Uterus (tissue), 4 donors: ENCODE data around the gene ARID1B. TPM values are rescaled to one million over a fixed set of nuclear protein-coding genes. Genes with fewer than 3 reads are reported as not detected.

Source experiments
- DNase-seq, 2 donors: peaks; one replicate each; pipeline ENCODE4 v3.0.0-alpha.2; 2019 to 2020
- H3K27ac ChIP-seq, 2 donors: fragments of 200-600 bp; sonication (generic); 1 replicate in 1 of 2; 2 replicates in 1 of 2; pipeline ENCODE4 v1.5.1; 2016 to 2018
- H3K27me3 ChIP-seq, 2 donors: fragments of 200-600 bp; sonication (generic); one replicate each; pipeline ENCODE4 v1.5.1; 2018 to 2019; ENCODE audit warnings: control low read depth in 1 of 2
- H3K36me3 ChIP-seq, 2 donors: fragments of 200-600 bp; sonication (generic); one replicate each; pipeline ENCODE4 v1.5.1; 2019; ENCODE audit warnings: control low read depth in 1 of 2
- H3K4me1 ChIP-seq, 2 donors: fragments of 200-600 bp; sonication (generic); one replicate each; pipeline ENCODE4 v1.5.1; 2018 to 2019; ENCODE audit warnings: control low read depth in 1 of 2
- H3K4me3 ChIP-seq, 2 donors: fragments of 200-600 bp; sonication (generic); 1 replicate in 1 of 2; 2 replicates in 1 of 2; pipeline ENCODE4 v1.5.1; 2018 to 2019; ENCODE audit warnings: mild to moderate bottlenecking in 1 of 2
- H3K9me3 ChIP-seq, 2 donors: fragments of 200-600 bp; sonication (generic); one replicate each; pipeline ENCODE4 v1.5.1; 2019; ENCODE audit warnings: control low read depth in 1 of 2
- POLR2A ChIP-seq, 2 donors: fragments of 450-650 bp; IDR thresholded peaks; one replicate each; pipeline ENCODE4 v1.6.1; 2016; ENCODE audit warnings: antibody characterized with exemption in 2 of 2, mild to moderate bottlenecking in 1 of 2, moderate library complexity in 1 of 2
- intact Hi-C: fragments of 100-400 bp; cut with DNase I; formaldehyde crosslinking; loops from one replicate; pipeline ENCODE4 v1.15.1; 2023; ENCODE audit warnings: low total_unique reads
- total RNA-seq, 4 donors: library from RNA; depleted of rRNA in 3 of 4; stranded (reverse); fragments of >200 nt in 3 of 4; gene quantifications; one replicate each; pipeline versions ENCODE4 v1.1.0 to v1.2.4, GENCODE V29; 2014 to 2023
- TF ChIP-seq, protein P1 (sequence below), 4 experiments: fragments of 200-600 bp in 2 of 4; fragments of 450-650 bp in 2 of 4; sonication (generic) in 2 of 4; IDR thresholded peaks; one replicate each; pipeline ENCODE4 v1.5.1; 2016 to 2019; ENCODE audit warnings: antibody characterized with exemption in 4 of 4, mild to moderate bottlenecking in 2 of 4, moderate library complexity in 1 of 4
- donor health status: DM: yes; HTN: yes; CAD: no.

Gene ARID1B
- total RNA-seq, 4 donors from 2014 or later = 63.8 to 198 (median 125) TPM

- Histone ChIP-seq H3K9me3 (no peaks in the 10 kb centered on the region), H3K4me1 (peaks cover 8% of the 10 kb centered on the region in 2 donors), H3K27ac (no peak overlapping the region), H3K4me3 (no peak overlapping the region), H3K36me3 (no peaks in the 10 kb centered on the region), H3K27me3 (no peaks in the 10 kb centered on the region)
- TF ChIP-seq POLR2A (IDR thresholded peaks at IDR 0.05) = no peak
- TF ChIP-seq, protein P1, sequence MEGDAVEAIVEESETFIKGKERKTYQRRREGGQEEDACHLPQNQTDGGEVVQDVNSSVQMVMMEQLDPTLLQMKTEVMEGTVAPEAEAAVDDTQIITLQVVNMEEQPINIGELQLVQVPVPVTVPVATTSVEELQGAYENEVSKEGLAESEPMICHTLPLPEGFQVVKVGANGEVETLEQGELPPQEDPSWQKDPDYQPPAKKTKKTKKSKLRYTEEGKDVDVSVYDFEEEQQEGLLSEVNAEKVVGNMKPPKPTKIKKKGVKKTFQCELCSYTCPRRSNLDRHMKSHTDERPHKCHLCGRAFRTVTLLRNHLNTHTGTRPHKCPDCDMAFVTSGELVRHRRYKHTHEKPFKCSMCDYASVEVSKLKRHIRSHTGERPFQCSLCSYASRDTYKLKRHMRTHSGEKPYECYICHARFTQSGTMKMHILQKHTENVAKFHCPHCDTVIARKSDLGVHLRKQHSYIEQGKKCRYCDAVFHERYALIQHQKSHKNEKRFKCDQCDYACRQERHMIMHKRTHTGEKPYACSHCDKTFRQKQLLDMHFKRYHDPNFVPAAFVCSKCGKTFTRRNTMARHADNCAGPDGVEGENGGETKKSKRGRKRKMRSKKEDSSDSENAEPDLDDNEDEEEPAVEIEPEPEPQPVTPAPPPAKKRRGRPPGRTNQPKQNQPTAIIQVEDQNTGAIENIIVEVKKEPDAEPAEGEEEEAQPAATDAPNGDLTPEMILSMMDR (IDR thresholded peaks at IDR 0.05) = no peak
- no peak for DNase-seq
- intact Hi-C loops = no loop called here
These were observed 36.9 kb downstream of the ARID1B start for GRCh38 chr6:156814036-156814581.

DNA sequence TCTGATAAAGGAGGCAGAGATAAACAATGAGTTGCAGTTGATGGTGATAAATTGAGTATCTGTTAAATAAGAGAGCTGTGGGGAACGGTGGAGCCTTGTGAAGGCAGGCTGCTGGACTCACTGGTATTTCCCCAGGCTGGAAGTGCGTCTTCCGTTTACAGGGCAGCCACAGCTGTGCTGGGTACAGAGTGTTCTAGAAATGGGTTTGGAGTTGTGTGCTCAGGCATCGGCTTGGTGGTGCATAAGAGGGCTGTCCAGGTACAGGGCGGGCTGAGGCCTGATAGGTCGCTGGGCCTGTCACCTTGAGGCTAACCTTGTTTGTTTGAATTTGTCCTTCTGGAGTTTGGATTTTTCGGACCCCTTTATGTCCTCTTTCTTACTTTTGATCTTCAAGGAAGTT lies 39.3 kb downstream of the ARID1B start:
- TF ChIP-seq, protein P1 (IDR thresholded peaks at IDR 0.05) = no peak
- no peak for TF ChIP-seq POLR2A (IDR thresholded peaks at IDR 0.05)

GRCh38 chr6:156820089-156820798 lies 43.1 kb downstream of the ARID1B start:
- DNase-seq = no peak
- TF ChIP-seq, protein P1 (IDR thresholded peaks at IDR 0.05) = no peak
- TF ChIP-seq POLR2A (IDR thresholded peaks at IDR 0.05) = no peak
- Histone ChIP-seq H3K4me1 (peaks cover 8 to 17% of the 10 kb centered on the region in 2 donors), H3K27me3 (no peaks in the 10 kb centered on the region), H3K27ac (no peak overlapping the region), H3K4me3 (no peak overlapping the region), H3K36me3 (no peaks in the 10 kb centered on the region), H3K9me3 (no peaks in the 10 kb centered on the region)
- intact Hi-C loops = no loop called here

More for the DNA sequence above, 39.3 kb downstream of the ARID1B start:
- H3K27ac ChIP-seq = no peak overlapping the region
- no peak for DNase-seq
- no peaks in the 10 kb centered on the region for H3K27me3 ChIP-seq
- H3K4me3 ChIP-seq = no peak overlapping the region
- no peaks in the 10 kb centered on the region for H3K9me3 ChIP-seq
- peaks cover 8% of the 10 kb centered on the region in 2 donors for H3K4me1 ChIP-seq
- intact Hi-C loops = no loop called here
- H3K36me3 ChIP-seq = no peaks in the 10 kb centered on the region

GRCh38 chr6:156821707-156822106 lies 44.5 kb downstream of the ARID1B start:
- Histone ChIP-seq H3K9me3 (no peaks in the 10 kb centered on the region), H3K27ac (no peak overlapping the region), H3K36me3 (no peaks in the 10 kb centered on the region), H3K4me3 (no peak overlapping the region), H3K4me1 (peaks cover 0 to 11% of the 10 kb centered on the region in 2 donors), H3K27me3 (no peaks in the 10 kb centered on the region)
- TF ChIP-seq, protein P1 (IDR thresholded peaks at IDR 0.05) = no peak
- TF ChIP-seq POLR2A (IDR thresholded peaks at IDR 0.05) = no peak
- intact Hi-C loops = no loop called here
- DNase-seq = no peak

DNA sequence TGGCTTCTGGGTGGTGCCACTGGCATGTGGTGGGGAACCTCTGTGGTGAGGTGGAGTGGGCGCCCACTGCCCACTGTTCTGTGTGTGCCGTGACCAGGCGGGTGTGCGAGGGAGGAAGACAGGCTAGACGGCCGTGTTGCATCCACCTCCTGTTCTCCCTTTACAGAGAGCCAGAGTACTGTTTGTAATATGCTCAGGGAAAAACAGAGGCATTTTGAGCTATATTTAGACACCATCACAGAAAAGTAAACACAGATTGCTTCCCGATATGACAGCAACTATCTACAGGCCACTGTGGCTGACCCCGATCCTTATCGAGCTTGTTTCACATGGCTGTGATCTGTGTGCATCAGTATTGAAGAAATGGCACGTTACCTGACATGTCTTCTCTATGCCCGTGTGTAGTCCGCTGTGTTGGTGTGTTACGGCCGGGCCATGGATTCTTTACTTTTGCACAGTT lies 45.6 kb downstream of the ARID1B start:
- Histone ChIP-seq H3K27me3 (no peaks in the 10 kb centered on the region), H3K9me3 (no peaks in the 10 kb centered on the region), H3K4me3 (no peak overlapping the region), H3K27ac (peak overlapping the region in 1 of 2 donors; percentile 6), H3K4me1 (peaks cover 0 to 10% of the 10 kb centered on the region in 2 donors), H3K36me3 (no peaks in the 10 kb centered on the region)
- no peak for TF ChIP-seq POLR2A (IDR thresholded peaks at IDR 0.05)
- TF ChIP-seq, protein P1 (IDR thresholded peaks at IDR 0.05) = no peak
- DNase-seq = no peak
- intact Hi-C loops = no loop called here
